CD4-positive, alpha-beta T cell treated with Interferon gamma for 1 hour (primary cell): Measurements from ENCODE around the gene NEURL2.
"Not testable (repeated sequence)": the region's sequence is repeated elsewhere in the genome, so short reads cannot be mapped to it uniquely, and the experiment has no call there.

ENCODE experiments used
- DNase-seq: peaks from one replicate; pipeline ENCODE4 v3.0.0-alpha.2; 2020

Gene NEURL2

GRCh38 chr20:45897692-45898091, 6.7 kb upstream of the NEURL2 start:
- DNase-seq = no peak

- DNase-seq = no peak
These were observed 6.3 kb upstream of the NEURL2 start for GRCh38 chr20:45897289-45897688.

- no peak for DNase-seq
These were observed 5.7 kb upstream of the NEURL2 start for GRCh38 chr20:45896641-45897161.

GRCh38 chr20:45894797-45895196, 3.8 kb upstream of the NEURL2 start:
- no peak for DNase-seq

- no peak for DNase-seq
These were observed 2.8 kb upstream of the NEURL2 start for GRCh38 chr20:45893831-45894230.

- no peak for DNase-seq
These were observed 2.0 kb upstream of the NEURL2 start for GRCh38 chr20:45892828-45893500.

GRCh38 chr20:45892049-45892825, 1.2 kb upstream of the NEURL2 start:
- no peak for DNase-seq

- peak; percentile 64 for DNase-seq
These were observed 677 bp downstream of the NEURL2 start for GRCh38 chr20:45890077-45890984.

GRCh38 chr20:45888681-45889080, 2.3 kb downstream of the NEURL2 start:
- no peak for DNase-seq

GRCh38 chr20:45887346-45887715, 3.7 kb downstream of the NEURL2 start, which contains the start of gene SPATA25:
SPATA25 (minus strand) TSS chr20:45887622; CDS start chr20:45887590, 32 bp downstream.
- no peak for DNase-seq

GRCh38 chr20:45886590-45887345, 4.2 kb downstream of the NEURL2 start:
- DNase-seq = no peak

GRCh38 chr20:45883100-45883469, 7.9 kb downstream of the NEURL2 start:
- no peak for DNase-seq

- DNase-seq = no peak
These were observed 8.4 kb downstream of the NEURL2 start for GRCh38 chr20:45882469-45883099.

GRCh38 chr20:45880988-45881788, 9.8 kb downstream of the NEURL2 start, which contains the start of gene ZSWIM1:
ZSWIM1 (plus strand) TSS chr20:45881227; CDS start chr20:45882593, 1,366 bp downstream.
- peak; percentile 97 for DNase-seq

- DNase-seq = no peak
These were observed 12.8 kb downstream of the NEURL2 start for GRCh38 chr20:45878076-45878761.

- DNase-seq = no peak
These were observed 16.4 kb downstream of the NEURL2 start for GRCh38 chr20:45874576-45874975.

GRCh38 chr20:45874104-45874481, 16.9 kb downstream of the NEURL2 start:
- not testable (repeated sequence) for DNase-seq

- DNase-seq = no peak
These were observed 17.5 kb downstream of the NEURL2 start for GRCh38 chr20:45873409-45874103.

- no peak for DNase-seq
These were observed 18.4 kb downstream of the NEURL2 start for GRCh38 chr20:45872626-45873025.

GRCh38 chr20:45867819-45868176, 23.2 kb downstream of the NEURL2 start:
- DNase-seq = no peak
